GM06990 (cell line): ENCODE data around the gene STK38.

Experiments used
- DNase-seq: peaks from one replicate; pipeline ENCODE4 v3.0.0-alpha.2; 2011; ENCODE audit not compliant: insufficient read length; ENCODE audit errors: extremely low read depth
- H3K27me3 ChIP-seq: replicated peaks from 2 replicates; pipeline ENCODE4 v1.6.0; 2011; ENCODE audit warnings: low read length; ENCODE audit not compliant: control insufficient read depth, insufficient read depth
- H3K36me3 ChIP-seq: 2 replicates; pipeline ENCODE4 v1.5.1; 2011; ENCODE audit warnings: low read length; ENCODE audit not compliant: control insufficient read depth, insufficient read depth
- H3K4me3 ChIP-seq: replicated peaks from 2 replicates; pipeline ENCODE4 v1.5.1; 2011; ENCODE audit warnings: low read depth, mild to moderate bottlenecking, control low read depth, low read length
- TF ChIP-seq, protein P1 (sequence below): IDR thresholded peaks from 2 replicates; pipeline ENCODE4 v1.5.1; 2011; ENCODE audit warnings: low read length, control low read depth, mild to moderate bottlenecking, inconsistent platforms; ENCODE audit not compliant: insufficient read depth, poor library complexity, severe bottlenecking

STK38 gene

GRCh38 chr6:36478051-36478526, 69.2 kb downstream of the STK38 start:
- TF ChIP-seq, protein P1, sequence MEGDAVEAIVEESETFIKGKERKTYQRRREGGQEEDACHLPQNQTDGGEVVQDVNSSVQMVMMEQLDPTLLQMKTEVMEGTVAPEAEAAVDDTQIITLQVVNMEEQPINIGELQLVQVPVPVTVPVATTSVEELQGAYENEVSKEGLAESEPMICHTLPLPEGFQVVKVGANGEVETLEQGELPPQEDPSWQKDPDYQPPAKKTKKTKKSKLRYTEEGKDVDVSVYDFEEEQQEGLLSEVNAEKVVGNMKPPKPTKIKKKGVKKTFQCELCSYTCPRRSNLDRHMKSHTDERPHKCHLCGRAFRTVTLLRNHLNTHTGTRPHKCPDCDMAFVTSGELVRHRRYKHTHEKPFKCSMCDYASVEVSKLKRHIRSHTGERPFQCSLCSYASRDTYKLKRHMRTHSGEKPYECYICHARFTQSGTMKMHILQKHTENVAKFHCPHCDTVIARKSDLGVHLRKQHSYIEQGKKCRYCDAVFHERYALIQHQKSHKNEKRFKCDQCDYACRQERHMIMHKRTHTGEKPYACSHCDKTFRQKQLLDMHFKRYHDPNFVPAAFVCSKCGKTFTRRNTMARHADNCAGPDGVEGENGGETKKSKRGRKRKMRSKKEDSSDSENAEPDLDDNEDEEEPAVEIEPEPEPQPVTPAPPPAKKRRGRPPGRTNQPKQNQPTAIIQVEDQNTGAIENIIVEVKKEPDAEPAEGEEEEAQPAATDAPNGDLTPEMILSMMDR: no peak

DNA sequence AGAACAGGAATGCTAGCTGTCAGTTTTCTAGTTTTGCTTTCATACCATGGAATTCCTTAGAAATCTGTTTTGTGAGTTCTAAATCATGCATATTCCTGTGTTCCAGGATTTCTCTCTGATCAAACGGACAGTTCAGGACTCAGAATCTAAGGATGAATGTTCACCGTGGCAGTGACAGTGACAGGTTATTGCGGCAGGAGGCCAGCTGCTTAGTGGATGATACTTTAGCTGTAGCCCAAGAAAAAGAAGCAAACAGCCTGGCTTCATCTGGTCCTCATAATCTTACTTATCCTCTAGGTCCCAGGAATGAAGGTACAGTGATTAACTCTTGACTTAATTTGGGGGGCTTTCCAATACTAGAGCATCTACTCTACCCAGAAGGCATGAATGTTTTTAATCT, 77.3 kb downstream of the STK38 start:
- Histone ChIP-seq H3K4me3 (no peak overlapping the region), H3K36me3 (no peaks in the 10 kb centered on the region; the same call in none of the 2 replicates), H3K27me3 (no peaks in the 10 kb centered on the region)
- TF ChIP-seq, protein P1: no peak
- DNase-seq: no peak

More at GRCh38 chr6:36478051-36478526, 69.2 kb downstream of the STK38 start:
- Histone ChIP-seq H3K36me3 (peaks cover 1% of the 10 kb centered on the region), H3K4me3 (no peak overlapping the region), H3K27me3 (no peaks in the 10 kb centered on the region)
- no peak for DNase-seq

GRCh38 chr6:36469148-36469661, 78.1 kb downstream of the STK38 start:
- TF ChIP-seq, protein P1: no peak
- Histone ChIP-seq H3K36me3 (no peaks in the 10 kb centered on the region; the same call in none of the 2 replicates), H3K27me3 (no peaks in the 10 kb centered on the region), H3K4me3 (no peak overlapping the region)
- DNase-seq: no peak

- H3K27me3 ChIP-seq: no peaks in the 10 kb centered on the region
- no peaks in the 10 kb centered on the region; the same call in none of the 2 replicates for H3K36me3 ChIP-seq
- no peak overlapping the region for H3K4me3 ChIP-seq
- DNase-seq: no peak
- TF ChIP-seq, protein P1: no peak
These were observed 79.7 kb downstream of the STK38 start for GRCh38 chr6:36467625-36468024.

GRCh38 chr6:36464233-36464632, 83.0 kb downstream of the STK38 start:
- DNase-seq: no peak
- TF ChIP-seq, protein P1: no peak
- no peaks in the 10 kb centered on the region for H3K27me3 ChIP-seq

GRCh38 chr6:36463676-36464075, 83.6 kb downstream of the STK38 start:
- Histone ChIP-seq H3K4me3 (no peak overlapping the region), H3K27me3 (no peaks in the 10 kb centered on the region), H3K36me3 (no peaks in the 10 kb centered on the region)
- TF ChIP-seq, protein P1: no peak
- DNase-seq: no peak

More at GRCh38 chr6:36464233-36464632, 83.0 kb downstream of the STK38 start:
- Histone ChIP-seq H3K4me3 (no peak overlapping the region), H3K36me3 (no peaks in the 10 kb centered on the region)
